Heart left ventricle (tissue), 13 donors: Measurements from ENCODE around the gene SRGAP1.

ENCODE experiments used
- CTCF ChIP-seq, 12 donors: fragments of 200-600 bp; sonication (generic) in 4 of 12; IDR thresholded peaks; one replicate each; pipeline versions ENCODE4 v1.5.0 to v1.8.0; 2018 to 2022; ENCODE audit warnings: antibody characterized with exemption in 12 of 12, mild to moderate bottlenecking in 5 of 12
- POLR2A ChIP-seq, 2 donors: fragments of 450-650 bp; IDR thresholded peaks; one replicate each; pipeline ENCODE4 v1.6.1; 2017; ENCODE audit warnings: antibody characterized with exemption in 2 of 2, mild to moderate bottlenecking in 2 of 2, moderate library complexity in 2 of 2
- donor health status: ischemic (EF 13 %, LVEDD 7.1; RV severe dilation, severe dysfunction).
- donor health status: DM: no; HTN: yes; CAD: no.
- donor health status: DM: no; HTN: no; CAD: no.
- donor health status: ischemic (EF 25% LVEDD 6.9; RV normal size, moderate dysfunction).
- donor health status: ischemic (EF 25% LVEDD 5.7; RV mildly dilated, moderate dysfunction).
- donor health status: ischemic (EF 35%, LVEDD 5.7; RV mildly dilated, moderate dysfunction).
- donor health status: nonischemic (EF 11% LVEDD 7.7; RV severe dilation, severe dysfunction).
- donor health status: DM: yes; HTN: yes; CAD: no.
- donor health status: PGD.
- donor health status: ischemic (EF 29% LVEDD 5.4; RV normal size, mild dysfunction).
- donor health status: nonischemic (EF 23%, LVEDD 6.1; RV moderate dilation, normal function).

DNA sequence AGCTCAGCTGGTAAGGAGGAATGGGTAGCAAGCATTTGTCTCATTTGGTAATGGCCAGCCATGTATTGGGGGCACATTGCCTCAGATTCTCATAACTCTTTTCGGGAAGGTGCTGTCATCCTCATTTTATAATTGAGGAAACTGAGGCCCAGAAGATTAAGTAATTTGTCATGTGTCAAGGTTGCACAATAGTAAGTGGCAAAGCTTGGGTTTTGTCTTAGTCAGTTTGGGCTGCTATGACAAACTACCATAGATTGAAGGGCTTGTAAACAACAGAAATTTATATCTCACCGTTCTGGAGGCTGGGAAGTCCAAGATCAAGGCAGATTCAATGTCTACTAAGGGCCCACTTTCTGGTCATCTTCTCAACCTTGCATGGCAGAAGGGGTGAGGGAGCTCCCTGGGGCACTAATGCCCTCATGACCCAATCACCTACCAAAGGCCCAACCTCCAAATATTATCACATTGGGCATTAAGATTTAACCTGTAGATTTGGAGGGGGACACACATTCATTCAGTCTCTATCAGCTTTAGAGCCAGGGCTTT lies 99.6 kb downstream of the SRGAP1 start:
- no peak for TF ChIP-seq CTCF (IDR thresholded peaks at IDR 0.05)
- TF ChIP-seq POLR2A (IDR thresholded peaks at IDR 0.05): no peak
